Epidermal melanocyte (primary cell): ENCODE data around the gene FMO3.

Source experiments
- DNase-seq: peaks from one replicate; pipeline ENCODE4 v3.0.0; 2011; ENCODE audit warnings: low spot score; ENCODE audit not compliant: insufficient read length

Gene FMO3

GRCh38 chr1:171090604-171091003, at the start of gene FMO3:
Gene FMO3 (plus strand): TSS chr1:171090905. CDS start chr1:171092659, 1,754 bp downstream.
- DNase-seq, result no peak

DNA sequence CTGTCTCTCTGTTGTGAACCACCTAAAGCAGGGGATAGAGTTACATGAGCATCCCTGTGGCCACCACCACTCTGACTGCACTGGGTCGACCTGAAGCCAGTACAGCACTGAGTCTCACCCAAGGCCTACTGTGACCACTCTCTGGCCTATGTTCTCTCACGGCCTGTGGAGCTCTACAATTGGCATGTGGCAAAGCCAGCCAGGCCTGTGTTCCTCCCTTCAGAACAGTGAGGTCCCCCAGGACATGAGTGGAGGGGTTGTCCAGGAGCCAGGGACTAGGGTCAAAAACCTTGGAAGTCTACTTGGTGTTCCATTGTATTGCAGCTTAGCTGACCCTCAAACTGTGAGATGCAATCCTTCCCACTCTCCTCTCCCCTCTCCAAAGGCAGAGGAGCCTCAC, 42.7 kb upstream of the FMO3 start:
- no peak for DNase-seq

GRCh38 chr1:171052977-171053376, 37.7 kb upstream of the FMO3 start:
- DNase-seq, result no peak

- no peak for DNase-seq
Measured at GRCh38 chr1:171055966-171056643, 34.6 kb upstream of the FMO3 start.

GRCh38 chr1:171061425-171062143, 29.1 kb upstream of the FMO3 start:
- no peak for DNase-seq

DNA sequence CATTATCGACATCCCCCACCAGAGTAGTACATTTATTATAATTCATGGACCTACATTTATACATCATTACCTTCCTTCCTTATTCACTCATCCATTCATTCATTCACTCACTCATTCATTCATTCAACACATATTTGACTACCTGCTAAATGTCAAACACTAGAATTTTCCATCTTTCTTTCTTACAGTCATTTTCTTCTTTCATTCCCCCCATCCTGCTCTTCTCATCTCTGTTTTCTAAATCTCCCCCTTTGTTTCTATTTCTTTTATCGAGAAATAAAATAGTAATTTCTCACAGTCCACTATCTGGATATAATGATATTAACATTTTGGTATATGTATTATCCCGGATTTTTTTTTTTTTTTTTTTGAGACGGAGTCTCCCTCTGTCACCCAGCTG, 27.8 kb upstream of the FMO3 start:
- DNase-seq, result no peak

DNA sequence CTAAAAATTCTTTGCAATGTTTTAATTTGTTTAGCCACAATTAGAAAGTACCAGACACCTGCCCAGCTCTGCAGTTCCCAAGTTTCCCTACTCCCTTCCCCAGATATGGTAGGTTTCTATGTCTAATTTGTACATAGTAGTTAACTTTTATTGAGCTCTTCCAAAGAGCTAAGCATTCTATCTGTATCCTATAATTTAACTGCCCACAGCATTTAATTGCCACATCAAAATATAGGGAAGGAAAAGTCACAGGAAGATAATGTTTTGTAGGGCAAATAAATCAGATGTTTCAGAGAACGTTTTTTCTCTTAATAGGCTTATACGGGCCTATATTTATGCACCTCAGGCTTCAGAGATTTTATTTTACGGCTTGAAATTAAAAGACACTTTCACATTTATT, 15.7 kb upstream of the FMO3 start:
- DNase-seq, result no peak

DNA sequence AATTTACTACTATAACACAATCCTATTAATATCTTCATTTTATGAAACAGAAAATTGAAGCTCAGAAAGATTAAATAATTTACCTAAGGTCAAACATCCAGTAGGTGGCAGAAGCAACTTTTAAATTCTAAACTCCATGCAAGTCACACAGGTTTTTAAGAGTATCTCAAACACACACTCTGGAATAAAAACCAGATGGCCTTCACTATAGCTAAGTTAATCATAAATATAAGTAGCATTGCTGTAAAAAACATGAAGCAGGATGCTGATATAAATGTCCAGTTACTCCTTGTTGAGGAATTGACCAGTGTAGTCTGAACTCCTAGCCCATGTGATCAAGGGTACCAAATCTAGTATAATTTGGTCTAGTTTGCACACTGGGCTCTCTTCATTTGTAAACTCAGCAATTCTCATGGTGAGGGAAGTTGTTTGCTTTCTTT, 9.4 kb upstream of the FMO3 start:
- no peak for DNase-seq

GRCh38 chr1:171081763-171082201, 8.9 kb upstream of the FMO3 start:
- DNase-seq, result no peak

- no peak for DNase-seq
Measured at GRCh38 chr1:171082606-171083005, 8.1 kb upstream of the FMO3 start.

DNA sequence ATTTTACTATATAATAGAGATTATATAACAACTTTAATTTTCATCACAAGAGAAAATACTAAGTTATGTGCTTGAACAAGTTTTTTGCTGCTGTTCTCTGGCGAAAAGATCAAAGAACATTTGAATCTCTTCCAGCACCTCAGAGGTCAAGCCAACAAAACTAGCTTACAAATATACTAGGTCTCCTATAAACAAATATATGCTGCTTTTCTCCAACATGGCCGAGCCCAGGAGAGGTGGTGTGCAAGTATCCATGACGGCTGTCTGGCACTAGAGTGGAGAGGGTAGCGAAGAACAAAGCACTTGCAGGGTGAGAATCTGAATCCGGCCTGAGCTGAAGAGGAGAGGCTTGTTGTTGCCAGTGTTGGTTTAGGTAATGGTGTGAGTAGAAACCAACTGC, 7.5 kb upstream of the FMO3 start:
- no peak for DNase-seq

DNA sequence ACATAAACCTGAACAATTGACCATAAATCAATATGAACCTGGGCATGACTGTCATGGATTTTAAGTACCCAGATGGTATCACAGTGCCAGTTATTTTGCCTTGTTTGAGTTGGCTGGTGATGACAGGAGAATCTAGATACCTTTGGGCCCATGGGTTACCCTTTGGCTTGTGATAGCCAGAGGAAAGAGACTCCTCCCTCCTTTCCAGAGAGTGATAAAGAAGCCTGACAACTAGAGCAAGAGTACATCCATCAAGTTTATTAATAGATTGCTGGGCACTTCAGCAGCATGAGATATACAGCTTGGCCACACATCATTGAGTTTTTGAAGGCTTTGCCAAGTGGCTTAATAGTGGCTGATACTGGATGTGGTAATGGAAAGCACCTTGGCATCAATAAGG, 6.6 kb upstream of the FMO3 start:
- DNase-seq, result no peak

DNA sequence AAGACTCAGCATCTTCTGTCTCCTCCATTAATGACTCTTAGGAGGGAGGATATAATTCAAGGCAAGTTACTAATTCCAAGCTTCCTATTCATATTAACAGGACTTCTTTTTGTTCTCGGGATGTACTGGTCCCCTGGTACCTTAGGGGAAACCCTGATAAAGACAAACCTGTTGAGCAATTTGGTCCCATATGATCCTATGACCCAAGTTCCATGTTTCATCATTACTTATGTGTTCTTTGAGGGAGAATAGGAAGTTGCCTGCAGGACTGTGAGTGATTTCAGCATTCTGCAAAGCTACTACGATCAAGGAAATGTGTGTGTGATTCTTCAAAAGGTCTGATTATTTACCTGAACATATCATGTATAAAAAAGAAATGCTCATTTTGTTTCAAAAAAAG, 5.8 kb upstream of the FMO3 start:
- no peak for DNase-seq

DNA sequence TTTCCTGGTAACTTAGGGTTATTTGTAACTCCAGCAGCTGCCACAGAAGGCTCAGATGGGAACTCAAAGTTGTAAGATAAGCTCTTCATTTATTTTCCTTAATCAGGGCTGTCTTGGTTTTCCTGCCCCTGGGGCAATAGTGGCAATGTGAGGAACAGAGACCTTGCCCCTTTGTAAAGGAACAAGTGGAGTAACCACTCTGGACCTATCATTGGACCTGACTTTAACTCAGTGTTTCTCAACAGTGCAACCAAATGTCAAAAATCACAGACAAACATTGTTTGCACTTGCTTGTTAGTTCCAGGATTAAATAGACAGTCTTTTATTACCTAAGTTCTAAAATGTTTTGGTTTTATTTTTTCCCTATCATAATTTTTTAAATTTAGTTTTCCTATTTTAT, 2.8 kb upstream of the FMO3 start:
- no peak for DNase-seq

DNA sequence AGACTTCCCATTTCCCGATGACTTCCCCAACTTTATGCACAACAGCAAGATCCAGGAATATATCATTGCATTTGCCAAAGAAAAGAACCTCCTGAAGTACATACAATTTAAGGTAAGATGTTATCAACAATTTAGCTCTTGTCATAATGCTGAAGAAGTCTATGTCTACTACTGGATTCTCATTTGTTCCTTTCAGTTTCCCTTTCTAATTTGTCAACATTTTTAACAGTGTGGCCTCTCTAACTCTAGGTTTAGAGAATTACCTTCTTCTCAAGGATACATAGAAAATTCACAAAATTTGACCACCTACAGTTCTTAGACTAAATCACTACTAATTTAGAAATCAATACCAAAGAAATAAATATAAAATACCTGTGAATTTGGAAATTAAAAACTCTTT, 13.2 kb downstream of the FMO3 start:
- no peak for DNase-seq

- DNase-seq, result no peak
Measured at GRCh38 chr1:171107262-171107940, 16.7 kb downstream of the FMO3 start.

DNA sequence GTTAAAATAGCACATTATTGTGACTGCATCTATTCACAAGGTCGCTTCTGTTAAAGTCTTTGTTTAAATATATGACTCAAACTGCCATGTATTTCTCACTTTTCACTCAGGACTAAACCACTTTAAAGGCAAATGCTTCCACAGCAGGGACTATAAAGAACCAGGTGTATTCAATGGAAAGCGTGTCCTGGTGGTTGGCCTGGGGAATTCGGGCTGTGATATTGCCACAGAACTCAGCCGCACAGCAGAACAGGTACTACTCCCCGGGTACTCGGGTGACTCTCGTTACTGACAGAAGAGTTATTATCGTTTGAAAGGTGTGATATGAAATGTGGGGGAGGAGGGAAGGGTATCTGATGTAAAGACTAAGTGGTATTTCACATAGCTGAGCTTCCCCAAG, 17.3 kb downstream of the FMO3 start:
- DNase-seq, result no peak

GRCh38 chr1:171109966-171110365, 19.3 kb downstream of the FMO3 start:
- DNase-seq, result no peak

DNA sequence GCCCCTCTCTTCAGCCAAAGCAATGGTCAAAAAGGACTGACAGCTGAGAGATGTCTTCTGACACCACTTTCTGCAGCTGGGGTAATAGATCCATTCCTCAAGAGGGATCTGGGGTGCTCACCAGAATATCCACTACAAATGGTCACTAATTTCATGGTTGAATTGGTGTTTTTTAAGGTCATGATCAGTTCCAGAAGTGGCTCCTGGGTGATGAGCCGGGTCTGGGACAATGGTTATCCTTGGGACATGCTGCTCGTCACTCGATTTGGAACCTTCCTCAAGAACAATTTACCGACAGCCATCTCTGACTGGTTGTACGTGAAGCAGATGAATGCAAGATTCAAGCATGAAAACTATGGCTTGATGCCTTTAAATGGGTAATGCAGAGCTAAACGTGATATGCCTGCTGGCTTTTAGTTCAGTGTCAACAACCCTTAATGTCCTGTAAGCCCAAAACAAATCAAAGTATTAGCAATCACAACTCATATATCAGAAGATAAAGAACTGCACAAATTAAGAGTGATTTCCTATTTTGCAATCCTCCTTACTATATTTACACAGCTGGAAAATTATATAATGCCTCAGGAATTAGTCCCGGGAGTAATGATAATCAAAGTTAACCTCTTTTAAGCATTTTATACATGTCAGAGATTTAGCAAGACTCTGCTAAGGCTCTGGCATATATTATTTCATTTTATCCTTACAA, 20.1 kb downstream of the FMO3 start:
- DNase-seq, result no peak

GRCh38 chr1:171112119-171112518, 21.4 kb downstream of the FMO3 start:
- no peak for DNase-seq

DNA sequence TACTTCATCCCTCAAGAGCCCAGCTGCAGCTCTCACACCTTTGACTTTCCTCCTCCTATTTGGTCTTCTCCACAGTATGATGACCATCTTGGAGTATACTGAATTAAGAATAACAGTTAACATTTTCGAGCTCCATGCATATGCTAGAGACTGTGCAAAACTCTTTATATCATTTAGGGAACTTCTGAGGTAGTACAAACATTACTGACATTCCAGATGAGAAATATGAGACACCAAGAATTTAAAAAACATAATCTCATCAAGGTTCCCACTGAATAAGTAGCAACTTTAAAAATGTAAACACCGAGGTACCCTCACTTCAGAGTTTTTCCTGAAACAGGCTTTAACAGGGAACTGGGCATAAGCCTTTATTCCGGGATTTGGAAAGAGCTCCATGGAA, 22.7 kb downstream of the FMO3 start:
- no peak for DNase-seq
